Neuronal stem cell (in vitro differentiated cells): ENCODE data around the gene SMYD3.

Experiments
- DNase-seq: peaks from one replicate; pipeline ENCODE4 v3.0.0-alpha.2; 2013; ENCODE audit warnings: low spot score
- H2AFZ ChIP-seq: one replicate; pipeline ENCODE4 v1.6.1; 2013; ENCODE audit warnings: mild to moderate bottlenecking, low read length, inconsistent platforms
- H2AK5ac ChIP-seq: 2 replicates; pipeline ENCODE4 v1.6.1; 2013; ENCODE audit warnings: low read depth, mild to moderate bottlenecking, inconsistent platforms, low read length, moderate library complexity, mixed read lengths
- H2BK120ac ChIP-seq: 2 replicates; pipeline ENCODE4 v1.6.1; 2013; ENCODE audit warnings: low read depth, mild to moderate bottlenecking, inconsistent platforms, low read length, moderate library complexity, mixed read lengths
- H2BK12ac ChIP-seq: one replicate; pipeline ENCODE4 v1.6.1; 2013; ENCODE audit warnings: low read length, inconsistent platforms
- H2BK15ac ChIP-seq: 2 replicates; pipeline ENCODE4 v1.6.1; 2013; ENCODE audit warnings: mild to moderate bottlenecking, low read length, inconsistent platforms, mixed read lengths
- H2BK5ac ChIP-seq: one replicate; pipeline ENCODE4 v1.6.1; 2013; ENCODE audit warnings: inconsistent platforms, mild to moderate bottlenecking, low read length, moderate library complexity
- H3K14ac ChIP-seq: one replicate; pipeline ENCODE4 v1.6.1; 2013; ENCODE audit warnings: low read length, inconsistent platforms
- H3K18ac ChIP-seq: 2 replicates; pipeline ENCODE4 v1.6.1; 2013; ENCODE audit warnings: low read length, inconsistent platforms
- H3K23ac ChIP-seq: 2 replicates; pipeline ENCODE4 v1.6.1; 2013; ENCODE audit warnings: low read depth, mild to moderate bottlenecking, mixed read lengths, low read length, inconsistent platforms; ENCODE audit not compliant: poor library complexity
- H3K27ac ChIP-seq: replicated peaks from 3 replicates; pipeline ENCODE4 v1.5.1; 2013; ENCODE audit warnings: low read length, inconsistent platforms
- H3K27me3 ChIP-seq, 3 experiments: 2 replicates each; pipeline ENCODE4 v1.6.1; 2013; ENCODE audit warnings: low read length in 3 of 3, mild to moderate bottlenecking in 2 of 3, inconsistent platforms in 1 of 3, low read depth in 1 of 3, mixed read lengths in 1 of 3, moderate library complexity in 1 of 3; ENCODE audit not compliant: control insufficient read depth in 3 of 3, insufficient read depth in 3 of 3
- H3K36me3 ChIP-seq, 2 donors: replicated peaks in 1 of 2; 2 replicates each; pipeline ENCODE4 v1.6.1; 2013; ENCODE audit warnings: low read length in 2 of 2; ENCODE audit not compliant: control insufficient read depth in 2 of 2, insufficient read depth in 2 of 2
- H3K4ac ChIP-seq: 2 replicates; pipeline ENCODE4 v1.6.1; 2013; ENCODE audit warnings: inconsistent platforms, mild to moderate bottlenecking, low read length, moderate library complexity
- H3K4me1 ChIP-seq, 2 donors: 1 replicate in 1 of 2; 2 replicates in 1 of 2; pipeline ENCODE4 v1.6.1; 2013; ENCODE audit warnings: low read length in 2 of 2, low read depth in 1 of 2; ENCODE audit not compliant: control insufficient read depth in 2 of 2, insufficient read depth in 1 of 2
- H3K4me2 ChIP-seq: one replicate; pipeline ENCODE4 v1.6.1; 2013; ENCODE audit warnings: mild to moderate bottlenecking, low read length, inconsistent platforms; ENCODE audit not compliant: insufficient read depth, poor library complexity, severe bottlenecking
- H3K4me3 ChIP-seq, 2 donors: 2 replicates each; pipeline ENCODE4 v1.5.1; 2013; ENCODE audit warnings: low read length in 2 of 2, mild to moderate bottlenecking in 2 of 2, inconsistent platforms in 1 of 2, moderate library complexity in 1 of 2
- H3K79me1 ChIP-seq: one replicate; pipeline ENCODE4 v1.6.1; 2013; ENCODE audit warnings: low read depth, mild to moderate bottlenecking, inconsistent platforms, low read length, moderate library complexity
- H3K9ac ChIP-seq: one replicate; pipeline ENCODE4 v1.6.1; 2013; ENCODE audit warnings: mild to moderate bottlenecking, low read depth, low read length, inconsistent platforms; ENCODE audit not compliant: poor library complexity
- H3K9me3 ChIP-seq, 2 donors: replicated peaks in 1 of 2; 2 replicates each; pipeline versions ENCODE3 to v1.6.1; 2013; ENCODE audit warnings: low read length in 2 of 2, mild to moderate bottlenecking in 2 of 2, inconsistent platforms in 1 of 2, low read depth in 1 of 2, mixed read lengths in 1 of 2, moderate library complexity in 1 of 2; ENCODE audit not compliant: control insufficient read depth in 2 of 2, insufficient read depth in 1 of 2
- H4K8ac ChIP-seq: one replicate; pipeline ENCODE4 v1.6.1; 2013; ENCODE audit warnings: low read depth, mild to moderate bottlenecking, inconsistent platforms, low read length, moderate library complexity
- H4K91ac ChIP-seq: one replicate; pipeline ENCODE4 v1.6.1; 2013; ENCODE audit warnings: low read length, low read depth, mild to moderate bottlenecking, inconsistent platforms; ENCODE audit not compliant: poor library complexity
- WGBS, 2 donors: extraction: QIAGEN DNeasy Blood & Tissue Kit; methylation state at CpG; one replicate each; pipeline ENCODE4 v1.1.7; 2013; ENCODE audit warnings: missing lambda C conversion rate in 2 of 2, mixed read lengths in 1 of 2; ENCODE audit not compliant: insufficient read length in 2 of 2, insufficient replicate concordance in 1 of 2; ENCODE audit errors: extremely low coverage in 2 of 2; 5-methylcytosine and 5-hydroxymethylcytosine counted together

The SMYD3 gene

DNA sequence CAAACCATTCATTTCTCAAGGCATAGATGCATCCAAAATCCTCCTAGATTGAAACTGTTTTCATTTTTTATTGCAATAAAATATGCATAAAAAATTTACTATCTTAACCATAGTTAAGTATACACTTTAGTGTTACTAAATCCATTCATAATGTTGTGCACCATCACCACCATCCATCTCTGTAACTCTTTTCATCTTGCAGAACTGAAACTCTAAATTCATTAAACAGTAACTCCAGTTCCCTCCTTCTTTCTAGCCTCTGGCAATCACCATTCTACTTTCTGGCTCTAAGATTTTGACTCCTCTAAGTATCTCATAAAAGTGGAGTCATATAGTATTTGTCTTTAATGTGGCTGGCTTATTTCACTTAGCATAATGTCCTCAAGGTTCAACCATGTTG lies 236.8 kb downstream of the SMYD3 start:
- Histone ChIP-seq H3K27ac (no peak overlapping the region), H3K18ac (no peak overlapping the region), H2AFZ (no peak overlapping the region), H2AK5ac (no peak overlapping the region), H3K27me3 (no peaks in the 10 kb centered on the region), H3K79me1 (no peaks in the 10 kb centered on the region), H4K8ac (no peak overlapping the region), H2BK12ac (no peak overlapping the region), H3K4me2 (no peak overlapping the region), H4K91ac (no peak overlapping the region), H3K23ac (no peak overlapping the region), H3K9me3 (no peaks in the 10 kb centered on the region), H2BK15ac (no peak overlapping the region), H3K36me3 (no peaks in the 10 kb centered on the region), H3K4ac (no peak overlapping the region), H2BK120ac (no peak overlapping the region), H2BK5ac (no peak overlapping the region), H3K14ac (no peak overlapping the region), H3K9ac (no peak overlapping the region), H3K4me1 (peaks cover 6 to 7% of the 10 kb centered on the region in 2 donors), H3K4me3 (no peak overlapping the region)
- no peak for DNase-seq

DNA sequence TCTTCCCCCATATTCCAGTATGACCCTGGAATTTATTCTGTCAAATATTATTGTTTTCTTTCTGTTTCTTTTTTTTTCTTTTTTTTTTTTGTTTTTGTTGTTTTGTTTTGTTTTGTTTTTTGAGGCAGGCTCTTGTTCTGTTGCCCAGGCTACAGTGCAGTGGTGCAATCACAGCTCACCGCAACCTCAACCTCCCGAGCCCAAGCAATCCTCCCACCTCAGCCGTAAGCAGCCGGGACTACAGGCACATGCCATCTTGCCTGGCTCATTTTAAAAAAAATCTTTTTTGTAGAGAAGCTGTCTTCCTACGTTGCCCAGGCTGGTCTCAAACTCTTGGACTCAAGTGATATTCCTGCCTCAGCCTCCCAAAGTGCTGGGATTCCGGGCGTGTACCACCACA lies 237.6 kb downstream of the SMYD3 start:
- no peak overlapping the region for H2BK120ac ChIP-seq
- DNase-seq: no peak
- H2BK12ac ChIP-seq: no peak overlapping the region
- no peak overlapping the region for H3K4me2 ChIP-seq
- H3K14ac ChIP-seq: no peak overlapping the region
- H2BK15ac ChIP-seq: no peak overlapping the region
- H3K27me3 ChIP-seq: no peaks in the 10 kb centered on the region
- H3K4me3 ChIP-seq: no peak overlapping the region
- H3K9ac ChIP-seq: no peak overlapping the region
- H3K79me1 ChIP-seq: no peaks in the 10 kb centered on the region
- H4K91ac ChIP-seq: no peak overlapping the region
- no peak overlapping the region for H2AFZ ChIP-seq
- H3K36me3 ChIP-seq: no peaks in the 10 kb centered on the region
- no peak overlapping the region for H3K23ac ChIP-seq
- no peak overlapping the region for H2BK5ac ChIP-seq
- no peaks in the 10 kb centered on the region for H3K9me3 ChIP-seq
- H2AK5ac ChIP-seq: no peak overlapping the region
- no peak overlapping the region for H3K18ac ChIP-seq
- peaks cover 6 to 7% of the 10 kb centered on the region in 2 donors for H3K4me1 ChIP-seq
- no peak overlapping the region for H3K27ac ChIP-seq
- H3K4ac ChIP-seq: no peak overlapping the region
- no CpG with 5 or more reads among the region's 7 CpGs for WGBS, 2 donors
- no peak overlapping the region for H4K8ac ChIP-seq

DNA sequence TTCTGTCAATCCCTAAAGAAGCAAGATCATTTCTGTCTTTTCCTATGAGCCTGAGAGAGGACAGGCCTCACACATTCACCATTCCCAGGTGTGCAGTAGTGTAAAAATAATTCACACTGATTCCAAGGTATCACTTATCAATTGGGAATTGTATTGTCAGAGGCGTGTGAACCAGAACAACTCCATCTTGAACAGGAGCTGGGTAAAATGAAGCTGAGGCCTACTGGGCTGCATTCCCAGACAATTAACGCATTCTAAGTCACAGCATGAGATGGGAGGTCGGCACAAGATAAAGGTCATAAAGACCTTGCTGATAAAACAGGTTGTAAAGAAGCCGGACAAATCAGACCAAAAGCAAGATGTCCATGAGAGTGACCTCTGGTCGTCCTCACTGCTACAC lies 239.2 kb downstream of the SMYD3 start:
- no peak overlapping the region for H3K4me3 ChIP-seq
- no peak overlapping the region for H3K18ac ChIP-seq
- H2BK15ac ChIP-seq: no peak overlapping the region
- no peak overlapping the region for H2BK5ac ChIP-seq
- no peak overlapping the region for H3K23ac ChIP-seq
- DNase-seq: peak; percentile 23
- H3K4me1 ChIP-seq: peaks cover 6 to 7% of the 10 kb centered on the region in 2 donors
- H3K4me2 ChIP-seq: no peak overlapping the region
- no peaks in the 10 kb centered on the region for H3K9me3 ChIP-seq
- no peak overlapping the region for H2BK12ac ChIP-seq
- no peak overlapping the region for H4K8ac ChIP-seq
- no peak overlapping the region for H3K4ac ChIP-seq
- no peaks in the 10 kb centered on the region for H3K79me1 ChIP-seq
- no peak overlapping the region for H2BK120ac ChIP-seq
- H2AFZ ChIP-seq: peak overlapping the region; percentile 3
- no peak overlapping the region for H4K91ac ChIP-seq
- no CpG with 5 or more reads among the region's 5 CpGs for WGBS, 2 donors
- no peak overlapping the region for H3K9ac ChIP-seq
- no peaks in the 10 kb centered on the region for H3K27me3 ChIP-seq
- no peaks in the 10 kb centered on the region for H3K36me3 ChIP-seq
- H3K14ac ChIP-seq: no peak overlapping the region
- no peak overlapping the region for H2AK5ac ChIP-seq
- no peak overlapping the region for H3K27ac ChIP-seq

DNA sequence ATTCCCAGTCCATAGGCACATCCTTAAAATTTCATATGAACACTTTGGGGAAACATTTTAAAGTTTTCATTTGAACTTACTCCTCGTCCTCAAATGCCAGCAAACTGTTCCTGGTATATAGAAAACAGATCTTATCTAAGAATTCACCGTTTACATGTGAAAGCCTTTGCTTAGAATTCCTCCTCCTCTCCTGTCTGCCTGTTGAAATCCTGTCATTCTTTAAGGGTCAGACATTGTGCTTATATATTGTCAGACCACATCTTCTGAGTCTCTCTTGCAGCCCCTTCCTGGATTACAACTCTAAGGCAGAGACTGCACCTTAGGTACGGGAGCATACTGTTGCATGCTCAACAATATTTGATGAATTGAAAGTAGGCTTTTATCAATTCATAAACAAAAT lies 239.7 kb downstream of the SMYD3 start:
- Histone ChIP-seq H2AK5ac (no peak overlapping the region), H3K27me3 (no peaks in the 10 kb centered on the region), H3K18ac (no peak overlapping the region), H2BK12ac (no peak overlapping the region), H3K23ac (no peak overlapping the region), H2BK15ac (no peak overlapping the region), H2BK5ac (no peak overlapping the region), H4K91ac (no peak overlapping the region), H3K27ac (no peak overlapping the region), H3K4ac (no peak overlapping the region), H2AFZ (no peak overlapping the region), H3K9me3 (no peaks in the 10 kb centered on the region), H3K4me1 (peaks cover 6 to 7% of the 10 kb centered on the region in 2 donors), H4K8ac (no peak overlapping the region), H3K9ac (no peak overlapping the region), H2BK120ac (no peak overlapping the region), H3K36me3 (no peaks in the 10 kb centered on the region), H3K79me1 (no peaks in the 10 kb centered on the region), H3K14ac (no peak overlapping the region), H3K4me2 (no peak overlapping the region), H3K4me3 (no peak overlapping the region)
- no CpG with 5 or more reads among the region's 3 CpGs for WGBS, 2 donors
- DNase-seq: no peak
